SK-N-SH (cell line): Measurements from ENCODE around the gene ZBTB16. TPM values are rescaled to one million over a fixed set of nuclear protein-coding genes. Genes with fewer than 3 reads are reported as not detected.

ENCODE experiments used
- CTCF ChIA-PET: fragments of 300-600, 350-600 bp; formaldehyde crosslinking; extraction: SDS; loops from one replicate; lab custom pipeline; 2021; lab: Yijun Ruan, JAX
- POLR2A ChIA-PET: fragments of 350-600 bp; sonication (Branson Sonifier 250); formaldehyde crosslinking; extraction: SDS; loops from one replicate; lab custom pipeline; 2020; ENCODE audit warnings: antibody characterized with exemption, inconsistent platforms; lab: Yijun Ruan, JAX
- DNase-seq: peaks from one replicate; pipeline ENCODE4 v3.0.0; 2012
- H2AFZ ChIP-seq: fragments of 200-600 bp; sonication (generic); 2 replicates; pipeline ENCODE4 v1.8.1; 2016; ENCODE audit warnings: antibody characterized with exemption, mild to moderate bottlenecking, low read depth
- H3F3A ChIP-seq: fragments of 200-600 bp; sonication (generic); replicated peaks from 2 replicates; pipeline ENCODE3; 2016; ENCODE audit warnings: antibody characterized with exemption, mild to moderate bottlenecking; ENCODE audit not compliant: insufficient read depth
- H3K27ac ChIP-seq, 2 experiments: fragments of 200-500 bp in 1 of 2; fragments of 200-600 bp in 1 of 2; sonication (Bioruptor generic) in 1 of 2; sonication (generic), shearing (Covaris generic) in 1 of 2; 2 replicates each; pipeline versions ENCODE4 v1.5.1 to v1.6.1; 2014 to 2016; ENCODE audit warnings: low read depth in 2 of 2, inconsistent platforms in 1 of 2, low read length in 1 of 2, mild to moderate bottlenecking in 1 of 2, mixed read lengths in 1 of 2
- H3K27me3 ChIP-seq: fragments of 200-600 bp; sonication (generic), shearing (Covaris generic); 2 replicates; pipeline ENCODE4 v1.6.1; 2016; ENCODE audit warnings: mixed run types; ENCODE audit not compliant: insufficient read depth
- H3K36me3 ChIP-seq, 2 experiments: fragments of 200-500 bp in 1 of 2; fragments of 200-600 bp in 1 of 2; sonication (Bioruptor generic) in 1 of 2; sonication (generic) in 1 of 2; replicated peaks in 1 of 2; 2 replicates each; pipeline versions ENCODE3 to v1.5.1; 2014 to 2016; ENCODE audit warnings: low read length in 1 of 2, mild to moderate bottlenecking in 1 of 2; ENCODE audit not compliant: insufficient read depth in 2 of 2, control insufficient read depth in 1 of 2
- H3K4me1 ChIP-seq, 2 experiments: fragments of 200-500 bp in 1 of 2; fragments of 200-600 bp in 1 of 2; sonication (Bioruptor generic) in 1 of 2; sonication (generic), shearing (Covaris generic) in 1 of 2; 2 replicates each; pipeline versions ENCODE4 v1.5.1 to v1.6.1; 2014 to 2016; ENCODE audit warnings: low read depth in 1 of 2, low read length in 1 of 2, mixed run types in 1 of 2; ENCODE audit not compliant: insufficient read depth in 2 of 2, control insufficient read depth in 1 of 2
- H3K4me2 ChIP-seq: fragments of 200-600 bp; sonication (generic), shearing (Covaris generic); 2 replicates; pipeline ENCODE4 v1.6.1; 2017; ENCODE audit warnings: mixed run types
- H3K4me3 ChIP-seq, 2 experiments: fragments of 200-500 bp in 1 of 2; fragments of 200-600 bp in 1 of 2; sonication (Bioruptor generic) in 1 of 2; sonication (generic), shearing (Covaris generic) in 1 of 2; 2 replicates each; pipeline versions ENCODE4 v1.5.1 to v1.8.1; 2014 to 2016; ENCODE audit warnings: low read depth in 2 of 2, inconsistent platforms in 1 of 2, low read length in 1 of 2, mild to moderate bottlenecking in 1 of 2, mixed read lengths in 1 of 2, moderate library complexity in 1 of 2
- H3K79me2 ChIP-seq: fragments of 200-600 bp; sonication (generic); 2 replicates; pipeline ENCODE4 v1.8.1; 2017; ENCODE audit warnings: mild to moderate bottlenecking; ENCODE audit not compliant: insufficient read depth
- H3K9ac ChIP-seq: fragments of 200-600 bp; sonication (generic); 2 replicates; pipeline ENCODE4 v1.6.1; 2017; ENCODE audit warnings: mixed run types
- H3K9me2 ChIP-seq: fragments of 200-600 bp; sonication (generic); 2 replicates; pipeline ENCODE4 v1.6.1; 2017; ENCODE audit warnings: mixed run types
- H3K9me3 ChIP-seq: fragments of 200-600 bp; sonication (generic); 2 replicates; pipeline ENCODE4 v1.6.1; 2017; ENCODE audit warnings: mixed run types, mild to moderate bottlenecking, moderate library complexity
- H4K20me1 ChIP-seq: fragments of 200-600 bp; sonication (generic); 2 replicates; pipeline ENCODE4 v1.6.1; 2017; ENCODE audit warnings: mild to moderate bottlenecking, mixed run types; ENCODE audit not compliant: insufficient read depth
- CHD2 ChIP-seq: fragments of 150-350 bp; IDR thresholded peaks from 2 replicates; pipeline ENCODE4 v1.6.1; 2018; ENCODE audit warnings: low read length; ENCODE audit not compliant: partially characterized antibody
- IRF3 ChIP-seq: fragments of 150-350 bp; IDR thresholded peaks from 2 replicates; pipeline ENCODE4 v1.6.1; 2016; ENCODE audit warnings: mild to moderate bottlenecking, low read depth, low read length
- JUND ChIP-seq: IDR thresholded peaks from 2 replicates; pipeline ENCODE4 v1.4.0; 2012
- MAX ChIP-seq: IDR thresholded peaks from 2 replicates; pipeline ENCODE4 v1.4.0; 2012; ENCODE audit warnings: low read depth
- PBX3 ChIP-seq: IDR thresholded peaks from 2 replicates; pipeline ENCODE4; 2012
- TCF12 ChIP-seq: IDR thresholded peaks from 2 replicates; pipeline ENCODE4 v1.4.0; 2012
- WGBS: methylation state at CpG from one replicate; pipeline ENCODE4 v1.1.6; 2017; ENCODE audit warnings: low lambda C conversion rate; 5-methylcytosine and 5-hydroxymethylcytosine counted together
- polyA plus RNA-seq, 3 experiments: library from polyadenylated mRNA; depleted of rRNA; stranded (reverse); fragments of >200 nt; gene quantifications; 2 replicates each; pipeline ENCODE4 v1.2.3, GENCODE V29; 2012

ZBTB16 gene
- polyA plus RNA-seq, 1 of the 3 experiments (the other 2 are of a cell fraction): not detected

- H3K4me3 ChIP-seq: peak overlapping the region in 1 of 2 experiments; percentile 6; a peak in 1 of 4 replicates
- H3K27me3 ChIP-seq: no peaks in the 10 kb centered on the region
- CTCF ChIA-PET: interaction anchor here (1.2 to 3.5 kb wide), 4 partner anchors 10 to 29 kb away, joined by 3 to 15 read pairs (median 6); no protein-coding TSS in a partner anchor
- H3K4me1 ChIP-seq: peaks cover 2 to 15% of the 10 kb centered on the region in 2 experiments; a peak in 3 of 4 replicates
- H3K9me2 ChIP-seq: no peaks in the 10 kb centered on the region
- peak overlapping the region; percentile 74; the same call in 1 of the 2 replicates for H2AFZ ChIP-seq
- POLR2A ChIA-PET: no interaction called here
- H3K27ac ChIP-seq: peak overlapping the region; percentile 82 to 100
- no peak for DNase-seq
- H3K79me2 ChIP-seq: no peaks in the 10 kb centered on the region
- WGBS: 55% methylated on average over 2 of the region's 2 CpGs
- no peaks in the 10 kb centered on the region for H3K36me3 ChIP-seq
- TF ChIP-seq MAX (no peak), JUND (peak; percentile 33), PBX3 (peak; percentile 42)
- H3F3A ChIP-seq: peaks cover 29% of the 10 kb centered on the region
- H3K4me2 ChIP-seq: peak overlapping the region; percentile 74
- no peaks in the 10 kb centered on the region for H3K9me3 ChIP-seq
- no peaks in the 10 kb centered on the region for H4K20me1 ChIP-seq
- H3K9ac ChIP-seq: peak overlapping the region; percentile 78
Observed at GRCh38 chr11:114290503-114291235, 231.2 kb downstream of the ZBTB16 start.

GRCh38 chr11:114291381-114291780 lies 231.9 kb downstream of the ZBTB16 start:
- POLR2A ChIA-PET: no interaction called here
- H2AFZ ChIP-seq: peak overlapping the region; percentile 74; the same call in 1 of the 2 replicates
- no peaks in the 10 kb centered on the region for H3K9me3 ChIP-seq
- H3K36me3 ChIP-seq: no peaks in the 10 kb centered on the region
- TF ChIP-seq CHD2: no peak
- TF ChIP-seq JUND: no peak
- TF ChIP-seq IRF3: no peak
- TF ChIP-seq PBX3: no peak
- TF ChIP-seq TCF12: 0 out of 2 replicates have a peak, but pooled peaks have one; percentile 19
- H4K20me1 ChIP-seq: no peaks in the 10 kb centered on the region
- peaks cover 36% of the 10 kb centered on the region for H3F3A ChIP-seq
- H3K4me1 ChIP-seq: peaks cover 2 to 10% of the 10 kb centered on the region in 2 experiments; a peak in 3 of 4 replicates
- H3K79me2 ChIP-seq: no peaks in the 10 kb centered on the region
- 0 out of 4 replicates have a peak overlapping the region, but pooled peaks of 1 of the 2 experiments have one; percentile 6 for H3K4me3 ChIP-seq
- H3K9ac ChIP-seq: peak overlapping the region; percentile 78
- H3K27ac ChIP-seq: peak overlapping the region; percentile 82 to 100; a peak in 3 of 4 replicates
- no peaks in the 10 kb centered on the region for H3K9me2 ChIP-seq
- no peak for DNase-seq
- peak overlapping the region; percentile 74 for H3K4me2 ChIP-seq
- CTCF ChIA-PET: interaction anchor here (1.1 to 2.2 kb wide), 4 partner anchors 11 to 49 kb away, joined by 5 to 8 read pairs (median 6); no protein-coding TSS in a partner anchor
- no peaks in the 10 kb centered on the region for H3K27me3 ChIP-seq
- WGBS: 68% methylated on average over 5 of the region's 5 CpGs
